ENCODE measurements around the gene ZFAND5. TPM values are rescaled to one million over a fixed set of nuclear protein-coding genes. Genes with fewer than 3 reads are reported as not detected.

Gene ZFAND5
- total RNA-seq, 1 donor from 2014 or later = 79.2 TPM

DNA sequence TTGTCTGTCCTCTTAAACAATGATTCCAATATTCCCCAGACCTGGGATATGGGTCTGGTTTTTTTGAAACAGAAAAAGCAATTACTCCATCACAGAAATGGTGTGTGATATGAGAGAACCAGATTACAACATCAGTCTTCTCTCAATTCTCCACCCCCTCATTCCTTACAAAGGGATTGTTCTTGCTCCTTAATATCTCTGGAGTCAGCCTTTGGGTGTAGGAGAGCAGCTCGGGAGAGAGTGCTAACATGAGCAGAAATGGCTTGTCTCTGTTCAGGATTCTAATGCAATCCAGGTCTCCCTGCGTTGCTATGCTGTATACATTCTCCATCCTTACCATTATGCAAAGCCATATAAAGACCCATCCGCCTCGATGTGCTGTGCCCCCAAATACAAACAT lies 32.7 kb downstream of the ZFAND5 start:
- CTCF ChIA-PET = no interaction called here
- H3K4me1 Mint-ChIP-seq = peaks cover 3% of the 10 kb centered on the region
- H3K4me3 Mint-ChIP-seq = no peak overlapping the region
- DNase-seq = no peak
- TF ChIP-seq CTCF (IDR thresholded peaks at IDR 0.05) = no peak
- intact Hi-C loops (cut with micrococcal nuclease) = loop anchor here (2.0 kb wide), 1 partner anchor 18 kb away; no protein-coding TSS in a partner anchor
- no peak overlapping the region for H3K27ac Mint-ChIP-seq
- H3K36me3 Mint-ChIP-seq (ENCODE audit: low read depth) = no peaks in the 10 kb centered on the region
- ATAC-seq (ENCODE audit: low read depth) = no peak
- H3K9me3 Mint-ChIP-seq = no peaks in the 10 kb centered on the region
- POLR2A ChIA-PET = no interaction called here
- H3K27me3 Mint-ChIP-seq = peaks cover 2% of the 10 kb centered on the region

GRCh38 chr9:72327631-72328030 lies 37.4 kb downstream of the ZFAND5 start:
- ChIA-PET POLR2A (no interaction called here), CTCF (no interaction called here)
- no peak overlapping the region for H3K27ac Mint-ChIP-seq
- no peaks in the 10 kb centered on the region for H3K9me3 Mint-ChIP-seq
- DNase-seq (no peak), ATAC-seq (ENCODE audit: low read depth) (no peak)
- H3K36me3 Mint-ChIP-seq (ENCODE audit: low read depth) = no peaks in the 10 kb centered on the region
- peaks cover 3% of the 10 kb centered on the region for H3K4me1 Mint-ChIP-seq
- H3K4me3 Mint-ChIP-seq = no peak overlapping the region
- H3K27me3 Mint-ChIP-seq = peaks cover 2% of the 10 kb centered on the region
- no peak for TF ChIP-seq CTCF (IDR thresholded peaks at IDR 0.05)
- intact Hi-C loops (cut with micrococcal nuclease) = no loop called here

GRCh38 chr9:72326641-72327040 lies 38.4 kb downstream of the ZFAND5 start:
- CTCF ChIA-PET = no interaction called here
- Mint-ChIP-seq H3K27me3 (peaks cover 2% of the 10 kb centered on the region), H3K4me1 (peaks cover 3% of the 10 kb centered on the region), H3K9me3 (no peaks in the 10 kb centered on the region), H3K36me3 (ENCODE audit: low read depth) (no peaks in the 10 kb centered on the region), H3K4me3 (no peak overlapping the region), H3K27ac (no peak overlapping the region)
- DNase-seq = no peak
- intact Hi-C loops (cut with micrococcal nuclease) = no loop called here
- POLR2A ChIA-PET = no interaction called here
- no peak for ATAC-seq (ENCODE audit: low read depth)
- TF ChIP-seq CTCF (IDR thresholded peaks at IDR 0.05) = no peak

- no peaks in the 10 kb centered on the region for H3K27me3 Mint-ChIP-seq
- CTCF ChIA-PET = no interaction called here
Measured at GRCh38 chr9:72324974-72325373, 40.0 kb downstream of the ZFAND5 start.

GRCh38 chr9:72322678-72323077 lies 42.3 kb downstream of the ZFAND5 start:
- H3K36me3 Mint-ChIP-seq (ENCODE audit: low read depth) = no peaks in the 10 kb centered on the region
- no peak overlapping the region for H3K27ac Mint-ChIP-seq
- H3K27me3 Mint-ChIP-seq = no peaks in the 10 kb centered on the region
- no peak overlapping the region for H3K4me3 Mint-ChIP-seq
- CTCF ChIA-PET = no interaction called here
- intact Hi-C loops (cut with micrococcal nuclease) = no loop called here
- H3K9me3 Mint-ChIP-seq = no peaks in the 10 kb centered on the region
- POLR2A ChIA-PET = no interaction called here
- H3K4me1 Mint-ChIP-seq = peaks cover 3% of the 10 kb centered on the region
- DNase-seq (no peak), ATAC-seq (ENCODE audit: low read depth) (no peak)
- no peak for TF ChIP-seq CTCF (IDR thresholded peaks at IDR 0.05)

More at GRCh38 chr9:72324974-72325373, 40.0 kb downstream of the ZFAND5 start:
- intact Hi-C loops (cut with micrococcal nuclease) = no loop called here
- Mint-ChIP-seq H3K36me3 (ENCODE audit: low read depth) (no peaks in the 10 kb centered on the region), H3K27ac (no peak overlapping the region), H3K9me3 (no peaks in the 10 kb centered on the region), H3K4me1 (peaks cover 3% of the 10 kb centered on the region), H3K4me3 (no peak overlapping the region)
- ATAC-seq (ENCODE audit: low read depth) = no peak
- POLR2A ChIA-PET = no interaction called here
- TF ChIP-seq CTCF (IDR thresholded peaks at IDR 0.05) = no peak
- DNase-seq = no peak
